DMS114 treated with DMSO at 0.1 percent for 48 hours (cell line): ENCODE results near the gene WDR26.
"Not testable (repeated sequence)": the region's sequence is repeated elsewhere in the genome, so short reads cannot be mapped to it uniquely, and the experiment has no call there.

Experiments
- DNase-seq: peaks from one replicate; lab custom pipeline; 2025; ENCODE audit not compliant: unreplicated experiment; lab: John Stamatoyannopoulos, UW

WDR26 gene

GRCh38 chr1:224352436-224353085 is 82.0 kb downstream of the WDR26 start:
- not testable (repeated sequence) for DNase-seq

- not testable (repeated sequence) for DNase-seq
Observed at GRCh38 chr1:224349716-224350115, 84.9 kb downstream of the WDR26 start.

DNA sequence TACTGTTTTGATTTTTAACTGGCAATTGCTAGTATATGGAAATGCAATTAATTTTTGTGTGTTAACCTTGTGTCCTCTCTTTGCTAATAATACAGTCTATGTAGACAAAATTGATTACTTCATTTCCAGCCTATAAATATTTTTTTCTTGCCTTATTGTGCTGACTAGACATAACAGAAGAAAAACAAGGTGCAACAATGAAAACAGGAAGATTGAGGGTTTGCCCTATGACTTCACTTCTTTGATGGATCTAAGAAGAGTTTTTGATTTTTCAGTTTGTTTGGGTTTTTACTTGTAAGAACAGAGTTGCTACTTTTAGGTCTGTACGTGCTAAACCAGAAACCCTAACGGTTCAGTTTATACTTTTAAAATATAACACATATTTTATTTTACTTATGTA is 86.5 kb downstream of the WDR26 start:
- DNase-seq = no peak

- no peak for DNase-seq
Observed at GRCh38 chr1:224343679-224344078, 90.9 kb downstream of the WDR26 start.

DNA sequence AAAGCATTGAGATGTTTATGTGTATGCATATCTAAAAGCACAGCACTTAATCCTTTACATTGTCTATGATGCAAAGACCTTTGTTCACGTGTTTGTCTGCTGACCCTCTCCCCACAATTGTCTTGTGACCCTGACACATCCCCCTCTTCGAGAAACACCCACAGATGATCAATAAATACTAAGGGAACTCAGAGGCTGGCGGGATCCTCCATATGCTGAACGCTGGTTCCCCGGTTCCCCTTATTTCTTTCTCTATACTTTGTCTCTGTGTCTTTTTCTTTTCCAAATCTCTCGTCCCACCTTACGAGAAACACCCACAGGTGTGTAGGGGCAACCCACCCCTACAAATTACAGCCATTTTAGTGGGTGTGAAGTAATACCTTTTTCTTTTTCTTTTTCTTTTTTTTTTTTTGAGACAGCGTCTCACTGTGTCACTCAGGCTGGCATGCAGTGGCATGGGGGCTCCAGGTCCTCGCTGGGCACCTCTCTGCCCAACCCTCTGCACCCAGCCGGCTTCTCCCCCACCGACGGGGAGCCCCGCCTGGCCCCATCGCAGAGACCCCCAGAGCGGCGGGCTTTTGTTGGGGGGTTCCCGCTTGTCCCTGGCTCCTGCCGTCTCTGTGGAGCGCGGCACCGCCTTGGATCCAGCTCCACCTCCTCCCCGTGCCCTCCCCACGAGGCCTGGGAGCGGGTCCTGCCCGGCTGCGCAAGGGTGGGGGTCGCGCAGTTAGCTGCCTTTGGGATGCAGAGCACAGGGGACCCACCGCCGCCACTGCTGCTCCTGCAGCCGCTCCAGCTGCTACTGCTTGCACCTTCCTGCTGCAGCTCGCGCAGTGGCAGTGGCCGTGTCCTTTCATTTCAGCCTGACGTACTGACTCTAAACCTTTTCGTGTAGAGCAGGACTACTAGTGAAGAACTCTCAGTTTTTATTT is 93.9 kb downstream of the WDR26 start:
- DNase-seq = peak; percentile 21

DNA sequence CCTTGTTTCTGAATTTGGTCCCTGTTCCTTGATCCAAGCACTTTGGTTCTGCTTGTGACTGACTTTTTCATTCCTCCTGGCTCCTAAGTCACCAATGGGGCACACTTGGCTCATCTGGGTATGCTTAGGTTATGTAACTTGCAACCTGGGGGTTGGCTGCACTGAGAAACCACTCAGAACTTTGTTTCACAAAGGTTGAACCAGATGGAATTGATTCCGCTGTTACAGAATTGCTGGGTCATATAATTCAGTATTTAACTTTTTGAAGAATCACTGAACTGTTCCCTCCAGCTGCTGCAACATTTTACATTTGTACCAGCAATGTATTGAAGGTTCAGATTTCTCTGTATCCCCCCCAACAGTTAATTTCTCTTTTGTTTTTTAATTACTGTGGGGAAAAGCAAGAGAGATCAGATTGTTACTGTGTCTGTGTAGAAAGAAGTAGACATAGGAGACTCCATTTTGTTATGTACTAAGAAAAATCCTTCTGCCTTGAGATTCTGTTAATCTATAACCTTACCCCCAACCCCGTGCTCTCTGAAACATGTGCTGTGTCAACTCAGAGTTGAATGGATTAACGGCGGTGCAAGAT is 95.1 kb downstream of the WDR26 start:
- DNase-seq = no peak

DNA sequence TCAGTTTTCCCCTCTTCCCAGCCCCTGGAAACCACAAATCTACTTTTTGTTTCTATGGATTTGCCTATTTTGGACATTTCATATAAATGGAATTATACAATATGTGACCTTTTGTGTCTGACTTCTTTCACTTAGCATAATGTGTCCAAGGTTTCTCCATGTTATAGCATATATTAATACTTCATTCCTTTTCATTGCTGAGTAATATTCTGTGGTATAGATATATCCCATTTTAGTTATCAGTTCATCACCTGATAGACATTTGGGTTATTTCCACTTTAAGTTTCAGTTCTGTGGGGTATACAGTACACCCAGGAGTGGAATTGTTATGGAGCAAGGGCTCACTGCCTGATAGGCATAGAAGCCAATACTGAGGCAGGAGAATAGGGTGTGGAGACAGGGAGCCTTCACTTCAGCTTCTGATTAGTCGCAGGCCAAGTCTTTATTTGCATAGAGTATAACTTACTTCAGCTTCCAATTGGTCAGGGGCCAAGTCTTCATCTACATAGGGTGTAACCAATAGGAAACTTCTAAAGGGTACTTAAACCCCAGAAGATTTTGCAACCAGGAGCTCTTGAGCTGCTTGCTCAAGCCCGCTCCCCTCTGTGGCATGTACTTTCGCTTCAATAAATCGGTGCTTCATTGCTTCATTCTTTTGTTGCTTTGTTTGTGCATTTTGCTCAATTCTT is 96.3 kb downstream of the WDR26 start:
- no peak for DNase-seq
